Glomerular endothelial cell (primary cell): ENCODE measurements around the gene COL25A1. TPM values are rescaled to one million over a fixed set of nuclear protein-coding genes. Genes with fewer than 3 reads are reported as not detected.
"Not testable (repeated sequence)": the region's sequence is repeated elsewhere in the genome, so short reads cannot be mapped to it uniquely, and the experiment has no call there.

Experiments
- DNase-seq: peaks from one replicate; pipeline ENCODE4 v3.0.0-alpha.2; 2011; ENCODE audit warnings: low read depth, low spot score; ENCODE audit errors: extremely low read depth
- total RNA-seq: library from RNA; depleted of rRNA; stranded (reverse); fragments of >200 nt; gene quantifications from 2 replicates; pipeline ENCODE4 v1.2.3, GENCODE V29; 2015

Gene COL25A1
- total RNA-seq, 1 donor from 2014 or later = 2.2 TPM

DNA sequence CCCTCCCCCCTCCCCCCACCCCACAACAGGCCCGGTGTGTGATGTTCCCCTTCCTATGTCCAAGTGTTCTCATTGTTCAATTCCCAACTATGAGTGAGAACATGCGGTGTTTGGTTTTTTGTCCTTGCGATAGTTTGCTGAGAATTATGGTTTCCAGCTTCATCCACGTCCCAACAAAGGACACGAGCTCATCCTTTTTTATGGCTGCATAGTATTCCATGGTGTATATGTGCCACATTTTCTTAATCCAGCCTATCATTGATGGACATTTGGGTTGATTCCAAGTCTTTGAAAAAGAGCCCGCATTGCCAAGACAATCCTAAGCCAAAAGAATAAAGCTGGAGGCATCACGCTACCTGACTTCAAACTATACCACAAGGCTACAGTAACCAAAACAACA lies 231.8 kb downstream of the COL25A1 start:
- not testable (repeated sequence) for DNase-seq

GRCh38 chr4:109067508-109068235 lies 234.8 kb downstream of the COL25A1 start:
- DNase-seq = no peak

- no peak for DNase-seq
These were observed 237.5 kb downstream of the COL25A1 start for GRCh38 chr4:109065006-109065405.

DNA sequence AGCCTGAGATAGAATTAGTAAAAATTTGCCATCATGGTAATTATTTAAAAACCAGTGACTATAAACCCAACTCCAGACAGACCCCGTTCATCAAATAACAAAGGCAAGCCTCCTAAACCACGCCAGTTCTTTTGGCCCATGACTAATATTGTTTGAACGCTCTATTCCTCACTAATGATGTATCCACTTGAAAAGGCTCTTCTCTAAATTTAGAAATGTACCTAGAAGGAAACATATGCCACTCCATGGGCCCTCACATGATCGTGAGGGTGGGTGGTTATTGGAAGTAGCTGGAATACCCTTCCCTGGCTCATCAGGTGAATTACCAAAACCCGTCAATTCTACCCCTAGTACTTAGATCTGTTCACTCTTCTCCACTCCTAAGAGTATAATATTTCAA lies 249.2 kb downstream of the COL25A1 start:
- no peak for DNase-seq

DNA sequence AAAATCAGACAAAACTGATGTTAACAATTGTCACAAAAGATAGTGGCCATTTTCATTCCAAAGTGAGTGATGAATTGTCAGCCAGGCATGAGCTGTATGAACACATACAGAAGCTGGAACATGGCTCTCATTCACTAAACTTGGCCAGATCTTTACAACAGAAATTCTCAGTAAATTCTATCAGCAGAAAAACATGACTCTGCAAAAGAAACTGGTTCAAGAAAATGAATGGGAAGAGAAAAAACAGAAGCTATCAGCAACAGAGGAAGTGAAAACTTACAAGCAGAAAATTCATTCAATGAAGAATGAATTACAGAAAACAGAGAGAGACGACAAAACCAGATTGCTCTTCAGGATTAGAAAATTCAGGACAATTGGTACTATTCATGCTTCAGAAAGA lies 249.6 kb downstream of the COL25A1 start:
- no peak for DNase-seq

DNA sequence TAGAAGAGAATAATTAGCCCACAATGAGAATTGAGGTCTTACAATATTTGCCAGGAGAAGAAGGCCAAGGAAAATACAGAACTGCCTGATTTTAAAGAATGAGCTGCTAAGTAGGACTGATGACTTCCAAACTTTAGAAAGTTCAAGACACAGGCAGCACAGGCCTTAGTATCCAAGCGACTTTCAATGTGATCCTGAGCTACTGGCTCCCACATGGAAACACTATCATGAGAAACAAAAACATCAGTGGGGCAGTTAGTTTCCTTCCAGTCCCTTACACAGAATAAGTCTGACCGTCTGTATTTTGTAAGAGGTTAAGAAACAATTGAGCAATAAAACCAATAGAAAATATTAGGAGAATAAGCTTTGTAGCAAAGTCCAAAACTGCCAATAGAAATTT lies 251.4 kb downstream of the COL25A1 start:
- DNase-seq = no peak

DNA sequence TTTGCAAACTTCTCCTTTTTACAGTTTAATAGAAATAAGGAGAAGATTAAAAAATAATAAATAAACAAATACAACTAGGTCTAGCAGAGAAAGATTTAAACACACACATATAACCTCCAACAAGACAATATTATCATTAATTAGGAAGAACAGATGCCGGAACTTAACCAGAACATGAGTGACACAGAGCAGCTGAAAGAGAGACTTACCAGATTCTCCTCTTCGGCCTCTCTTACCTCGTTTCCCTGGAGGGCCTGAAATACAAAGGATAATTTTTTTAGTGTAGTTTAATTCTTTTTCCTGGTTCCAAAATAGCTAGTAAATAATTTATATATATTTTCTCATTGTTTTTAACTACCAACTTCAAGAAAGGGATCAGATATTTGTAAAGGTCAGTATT lies 252.5 kb downstream of the COL25A1 start:
- no peak for DNase-seq

DNA sequence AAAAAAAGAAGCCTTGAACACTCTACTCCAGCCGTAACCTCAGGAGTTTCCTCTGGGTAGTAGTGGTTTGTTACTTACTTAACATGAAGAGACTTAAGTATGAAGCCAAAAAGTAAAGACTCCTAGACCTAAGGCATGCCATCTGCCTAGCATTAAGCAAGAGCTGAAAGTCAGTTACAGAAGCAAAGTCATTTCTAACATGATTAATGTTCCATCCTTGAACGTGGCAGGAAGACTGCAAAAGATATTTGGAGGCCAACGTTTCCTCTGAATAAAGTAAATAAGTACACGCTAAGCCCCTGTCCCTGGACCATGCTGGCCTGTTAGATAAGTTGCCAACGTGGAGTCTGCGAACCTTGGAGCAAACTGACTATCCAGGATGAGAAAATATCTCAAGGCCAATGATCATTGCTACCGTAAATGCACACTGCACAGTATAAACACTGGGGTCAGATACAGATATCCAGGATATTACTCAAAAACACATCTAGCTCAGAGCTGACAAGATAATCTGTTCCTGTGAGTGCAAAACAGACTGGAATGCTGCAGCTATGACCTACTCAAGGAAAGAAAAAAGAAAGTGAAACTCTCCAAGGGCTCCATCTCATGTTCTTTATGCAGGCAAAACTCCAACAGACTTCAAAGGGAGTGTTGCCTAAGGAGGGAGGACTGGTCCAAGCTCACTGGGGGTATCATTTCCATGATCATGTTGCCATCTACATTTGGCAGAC lies 255.8 kb downstream of the COL25A1 start:
- no peak for DNase-seq

GRCh38 chr4:109044431-109044830 lies 258.0 kb downstream of the COL25A1 start:
- DNase-seq = no peak

DNA sequence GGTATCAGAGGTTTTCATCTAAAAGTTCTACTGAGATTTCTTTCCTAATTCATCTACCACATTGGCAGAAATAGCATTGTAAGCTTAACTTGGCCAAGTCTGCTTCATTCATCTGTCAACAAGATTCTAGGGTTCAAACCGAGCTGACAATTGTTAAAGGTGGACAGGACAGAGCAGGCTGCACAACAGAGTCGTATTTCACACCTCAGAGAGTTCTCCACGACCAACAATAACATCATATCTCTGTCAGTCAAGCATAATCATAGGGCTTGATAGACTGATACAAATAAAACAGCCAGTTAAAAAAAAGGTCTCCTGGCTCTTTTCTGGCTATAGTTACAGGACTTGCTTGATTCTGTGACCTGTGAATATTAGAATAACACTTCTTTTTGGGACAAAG lies 259.2 kb downstream of the COL25A1 start:
- DNase-seq = no peak

DNA sequence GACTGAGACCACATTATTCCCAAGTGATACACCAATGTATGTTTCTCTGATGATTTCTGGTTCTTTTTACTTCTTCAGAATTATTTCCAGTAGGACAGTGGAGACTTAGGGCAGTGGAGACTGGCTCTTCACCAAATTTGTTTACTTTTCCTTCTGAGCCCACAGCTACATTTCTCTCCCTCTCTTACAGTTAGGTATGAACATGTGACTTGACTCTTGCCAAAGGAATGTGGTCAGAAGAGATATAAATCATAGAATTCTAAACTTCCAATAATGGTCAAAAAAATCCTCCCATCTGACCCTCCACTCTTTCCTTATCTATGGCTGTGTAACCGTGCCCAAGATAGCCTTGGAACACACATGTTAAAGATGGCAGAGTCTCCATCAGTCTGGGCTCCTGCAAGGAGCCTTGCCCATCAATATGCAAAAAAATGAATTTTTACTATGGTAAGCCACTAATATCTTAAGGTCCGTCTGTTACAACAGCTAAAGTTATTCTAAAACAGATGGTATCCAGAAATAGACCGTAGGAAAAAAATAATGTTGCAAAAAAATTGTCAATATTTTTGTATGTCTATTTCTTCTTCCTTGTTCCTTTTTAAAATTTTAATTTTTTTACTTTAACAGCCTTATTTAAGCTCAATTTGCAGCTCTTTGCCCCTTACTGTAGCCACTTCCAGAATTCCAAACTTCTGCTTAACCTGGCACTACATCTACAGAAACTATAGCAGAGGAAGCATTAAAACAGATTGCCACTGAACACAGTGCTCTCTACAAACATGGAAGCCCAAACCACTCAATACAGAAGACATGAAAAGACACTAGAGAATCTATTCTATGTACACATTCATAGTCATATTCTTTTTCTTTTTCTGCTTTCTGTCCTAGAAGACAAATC lies 260.7 kb downstream of the COL25A1 start:
- DNase-seq = no peak

GRCh38 chr4:109040441-109040840 lies 262.0 kb downstream of the COL25A1 start:
- DNase-seq = no peak

GRCh38 chr4:109037026-109037425 lies 265.4 kb downstream of the COL25A1 start:
- no peak for DNase-seq

DNA sequence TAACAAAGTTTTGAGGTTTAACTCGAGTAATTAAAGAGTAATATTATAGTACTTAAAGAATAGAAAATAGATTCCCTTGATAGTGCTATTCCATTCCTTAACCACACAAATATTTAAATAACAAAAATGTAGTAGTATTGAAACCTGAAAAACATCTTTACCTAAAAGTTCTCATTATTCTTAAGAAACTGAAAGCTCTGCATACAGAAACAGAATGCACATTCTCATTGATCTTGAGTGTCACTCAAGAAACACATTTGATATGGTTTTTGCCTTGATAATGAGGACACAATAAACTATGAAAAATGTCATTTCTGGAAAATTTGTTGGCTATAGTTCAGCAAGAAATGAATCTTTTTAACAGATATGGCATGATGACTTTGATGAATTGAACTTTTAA lies 268.5 kb downstream of the COL25A1 start:
- no peak for DNase-seq

DNA sequence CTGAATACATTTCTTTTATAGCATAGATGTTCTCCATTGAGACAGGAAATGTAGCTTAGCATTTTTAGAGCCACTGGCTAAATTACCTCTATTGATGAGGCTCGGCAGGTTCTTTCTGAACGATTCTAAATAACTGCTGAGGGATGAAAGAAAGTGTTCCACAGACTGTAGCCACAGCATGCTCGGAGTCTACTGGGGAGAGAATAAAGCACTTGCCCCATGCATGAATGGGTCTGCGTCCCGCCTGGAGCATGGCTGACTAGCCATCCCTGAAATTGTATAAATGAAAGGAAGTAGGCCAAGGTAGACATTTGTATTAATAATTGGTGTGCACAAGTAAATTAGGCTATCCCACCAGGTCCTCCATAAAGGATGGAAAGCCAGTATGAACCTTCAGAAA lies 269.8 kb downstream of the COL25A1 start:
- DNase-seq = no peak

DNA sequence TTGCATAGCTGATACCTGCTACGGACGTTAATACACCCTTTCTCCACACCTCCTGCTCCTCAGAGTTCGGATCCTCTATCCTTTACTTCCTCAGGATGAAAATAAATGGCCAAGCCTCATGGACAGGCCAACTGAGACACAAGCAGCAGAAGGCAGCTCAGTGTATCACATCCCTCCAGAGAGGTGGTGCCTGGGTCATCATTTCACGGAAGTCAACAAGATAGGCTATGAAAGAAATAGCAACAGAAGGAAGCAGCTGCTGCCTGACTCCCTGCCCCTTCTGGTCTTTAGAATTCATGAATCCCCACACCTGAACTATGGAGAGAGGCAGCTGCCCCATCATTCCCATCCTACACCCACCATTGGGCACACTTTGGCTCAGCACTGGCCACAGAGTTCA lies 272.5 kb downstream of the COL25A1 start:
- no peak for DNase-seq

DNA sequence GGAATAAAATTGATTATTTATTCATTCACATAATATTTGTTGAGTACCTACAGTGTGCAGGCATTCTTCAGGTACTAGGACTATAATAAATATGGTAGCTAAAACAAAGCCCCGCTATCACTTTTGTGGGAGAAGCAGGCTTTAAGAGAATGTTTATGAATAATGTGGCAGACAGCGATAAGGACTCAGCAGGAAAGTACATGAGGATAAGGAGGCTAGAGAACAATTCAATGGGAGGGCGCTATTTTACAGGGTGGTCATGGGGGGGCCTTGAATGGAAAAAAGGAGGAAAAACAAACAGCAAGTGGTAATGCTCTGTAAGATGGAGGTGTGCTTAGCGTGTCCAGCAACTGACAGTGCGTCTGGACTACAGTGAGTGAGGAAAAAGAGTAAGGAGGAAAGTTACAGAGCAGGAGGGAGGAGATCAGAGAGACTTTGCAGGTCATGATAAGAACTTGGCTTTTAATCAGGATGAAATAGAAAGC lies 275.4 kb downstream of the COL25A1 start:
- DNase-seq = peak; percentile 54

DNA sequence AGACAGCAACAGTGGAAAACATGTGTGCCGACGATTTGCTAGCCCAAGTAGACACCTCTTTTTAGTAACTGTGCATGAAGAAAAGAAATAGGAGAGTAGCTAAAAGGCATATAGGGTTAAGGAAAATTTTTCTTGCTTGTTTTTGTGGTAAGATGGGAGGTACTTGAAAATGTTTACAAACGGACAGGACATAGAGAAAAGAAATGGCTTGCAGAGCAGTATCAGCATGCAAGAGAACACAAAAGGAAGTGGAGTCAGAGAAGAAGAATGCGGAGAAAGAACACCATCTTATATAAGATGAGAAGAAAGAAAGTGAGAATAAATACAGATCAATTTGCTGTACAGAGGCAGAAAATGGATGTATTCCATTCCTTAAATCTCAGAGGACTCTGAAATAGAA lies 275.9 kb downstream of the COL25A1 start:
- no peak for DNase-seq

GRCh38 chr4:109025471-109026076 lies 276.9 kb downstream of the COL25A1 start:
- no peak for DNase-seq

GRCh38 chr4:109022961-109023360 lies 279.5 kb downstream of the COL25A1 start:
- DNase-seq = no peak

GRCh38 chr4:109021630-109022029 lies 280.8 kb downstream of the COL25A1 start:
- DNase-seq = not testable (repeated sequence)
